Right renal cortex interstitium (tissue), 3 donors: ENCODE measurements around the gene MAD1L1. TPM values are rescaled to one million over a fixed set of nuclear protein-coding genes. Genes with fewer than 3 reads are reported as not detected.

ENCODE experiments used
- DNase-seq, 3 donors: peaks; one replicate each; pipeline ENCODE4 v3.0.0-alpha.2; 2013; ENCODE audit warnings: low read depth in 3 of 3, low spot score in 2 of 3
- polyA plus RNA-seq, 3 donors: library from polyadenylated mRNA; unstranded; fragments of 120-200 nt; gene quantifications; one replicate each; pipeline ENCODE4 v1.2.1, GENCODE V29; 2013; ENCODE audit not compliant: insufficient read length in 3 of 3

The MAD1L1 gene
- polyA plus RNA-seq, 3 donors, result 22.9 to 26.0 (median 25.1) TPM

GRCh38 chr7:2095436-2095835 lies 137.3 kb downstream of the MAD1L1 start:
- DNase-seq, result no peak

- DNase-seq, result no peak
Measured at GRCh38 chr7:2094454-2095045, 138.2 kb downstream of the MAD1L1 start.

GRCh38 chr7:2093843-2094220 lies 138.9 kb downstream of the MAD1L1 start:
- DNase-seq, result no peak

GRCh38 chr7:2093215-2093842 lies 139.4 kb downstream of the MAD1L1 start:
- DNase-seq, result no peak

GRCh38 chr7:2092279-2092678 lies 140.5 kb downstream of the MAD1L1 start:
- DNase-seq, result no peak

- DNase-seq, result no peak
Measured at GRCh38 chr7:2090526-2091520, 141.9 kb downstream of the MAD1L1 start.

GRCh38 chr7:2088801-2089200 lies 143.9 kb downstream of the MAD1L1 start:
- DNase-seq, result no peak

GRCh38 chr7:2087744-2088143 lies 145.0 kb downstream of the MAD1L1 start:
- no peak for DNase-seq

- no peak for DNase-seq
Measured at GRCh38 chr7:2086229-2086628, 146.5 kb downstream of the MAD1L1 start.

- DNase-seq, result no peak
Measured at GRCh38 chr7:2085804-2086203, 146.9 kb downstream of the MAD1L1 start.

- no peak for DNase-seq
Measured at GRCh38 chr7:2084781-2085505, 147.8 kb downstream of the MAD1L1 start.

GRCh38 chr7:2084331-2084730 lies 148.4 kb downstream of the MAD1L1 start:
- no peak for DNase-seq

GRCh38 chr7:2083362-2083761 lies 149.4 kb downstream of the MAD1L1 start:
- DNase-seq, result no peak

- no peak for DNase-seq
Measured at GRCh38 chr7:2082139-2082998, 150.4 kb downstream of the MAD1L1 start.

GRCh38 chr7:2081526-2082135 lies 151.1 kb downstream of the MAD1L1 start:
- DNase-seq, result no peak

GRCh38 chr7:2080477-2080876 lies 152.3 kb downstream of the MAD1L1 start:
- DNase-seq, result no peak

- no peak for DNase-seq
Measured at GRCh38 chr7:2080060-2080387, 152.7 kb downstream of the MAD1L1 start.

GRCh38 chr7:2079332-2080059 lies 153.2 kb downstream of the MAD1L1 start:
- no peak for DNase-seq

GRCh38 chr7:2078899-2079298 lies 153.8 kb downstream of the MAD1L1 start:
- no peak for DNase-seq
